Gastrocnemius medialis (tissue), 4 donors: ENCODE results near the gene SMAD2. TPM values are rescaled to one million over a fixed set of nuclear protein-coding genes. Genes with fewer than 3 reads are reported as not detected.

ENCODE experiments used
- ATAC-seq, 2 donors: fragments of 150-250 bp; one replicate each; pipeline ENCODE4 v1.9.1; 2016
- DNase-seq, 2 donors: peaks; one replicate each; pipeline ENCODE4 v3.0.0-alpha.2; 2019
- H3K27ac ChIP-seq, 4 donors: fragments of 200-600 bp; sonication (generic); 1 replicate in 1 of 4; 2 replicates in 3 of 4; pipeline ENCODE4 v1.5.1; 2016 to 2018; ENCODE audit warnings: mild to moderate bottlenecking in 2 of 4, moderate library complexity in 1 of 4
- H3K27me3 ChIP-seq, 3 donors: fragments of 200-600 bp; sonication (generic) in 2 of 3; 1 replicate in 1 of 3; 2 replicates in 2 of 3; pipeline versions ENCODE4 v1.5.1 to v1.6.0; 2016 to 2019; ENCODE audit warnings: mild to moderate bottlenecking in 1 of 3, moderate library complexity in 1 of 3
- H3K36me3 ChIP-seq, 2 donors: fragments of 200-600 bp; sonication (generic) in 1 of 2; one replicate each; pipeline ENCODE4 v1.5.1; 2017 to 2018
- H3K4me1 ChIP-seq, 2 donors: fragments of 200-600 bp; sonication (generic) in 1 of 2; one replicate each; pipeline ENCODE4 v1.5.1; 2016 to 2017; ENCODE audit warnings: mild to moderate bottlenecking in 2 of 2
- H3K4me3 ChIP-seq, 4 donors: fragments of 200-600 bp; sonication (generic) in 3 of 4; 1 replicate in 1 of 4; 2 replicates in 3 of 4; pipeline ENCODE4 v1.5.1; 2016 to 2019; ENCODE audit warnings: mild to moderate bottlenecking in 2 of 4
- H3K9me3 ChIP-seq, 3 donors: fragments of 200-600 bp; sonication (generic) in 2 of 3; 1 replicate in 1 of 3; 2 replicates in 2 of 3; pipeline ENCODE4 v1.5.1; 2016 to 2019
- POLR2A ChIP-seq, 2 donors: fragments of 450-650 bp; IDR thresholded peaks; one replicate each; pipeline ENCODE4 v1.6.1; 2017; ENCODE audit warnings: antibody characterized with exemption in 2 of 2, mild to moderate bottlenecking in 2 of 2, moderate library complexity in 2 of 2
- in situ Hi-C, 4 donors: fragments of 200-750 bp; cut with MboI; loops; one replicate each; pipeline versions ENCODE4 v1.15.0 to v1.8.0; 2017; ENCODE audit warnings: low sequenced_read_pairs in 4 of 4
- intact Hi-C: fragments of 100-400 bp; cut with DNase I; formaldehyde crosslinking; loops from one replicate; pipeline ENCODE4 v1.15.1; 2023; ENCODE audit warnings: low total_unique reads
- total RNA-seq, 4 donors: library from RNA; depleted of rRNA; stranded (reverse); fragments of >200 nt; gene quantifications; one replicate each; pipeline versions ENCODE4 v1.1.0 to v1.2.3, GENCODE V29; 2016
- TF ChIP-seq, protein P1 (sequence below), 5 experiments: fragments of 450-650 bp in 3 of 5; fragments of 200-600 bp in 2 of 5; sonication (generic) in 2 of 5; IDR thresholded peaks in 4 of 5; conservative IDR thresholded peaks in 1 of 5; 1 replicate in 4 of 5; 2 replicates in 1 of 5; pipeline ENCODE4 v1.5.1; 2016 to 2019; ENCODE audit warnings: antibody characterized with exemption in 5 of 5, mild to moderate bottlenecking in 3 of 5, moderate library complexity in 3 of 5

The SMAD2 gene
- total RNA-seq, 4 donors from 2014 or later, result 53.6 to 67.7 (median 61.3) TPM

- DNase-seq (no peak), ATAC-seq (no peak)
- Histone ChIP-seq H3K27me3 (no peaks in the 10 kb centered on the region), H3K4me3 (no peak overlapping the region), H3K36me3 (no peaks in the 10 kb centered on the region), H3K27ac (no peak overlapping the region), H3K9me3 (no peaks in the 10 kb centered on the region), H3K4me1 (peaks cover 58 to 63% of the 10 kb centered on the region in 2 donors)
- in situ Hi-C loops, result no loop called here
- no peak for TF ChIP-seq POLR2A (IDR thresholded peaks at IDR 0.05)
- TF ChIP-seq, protein P1, sequence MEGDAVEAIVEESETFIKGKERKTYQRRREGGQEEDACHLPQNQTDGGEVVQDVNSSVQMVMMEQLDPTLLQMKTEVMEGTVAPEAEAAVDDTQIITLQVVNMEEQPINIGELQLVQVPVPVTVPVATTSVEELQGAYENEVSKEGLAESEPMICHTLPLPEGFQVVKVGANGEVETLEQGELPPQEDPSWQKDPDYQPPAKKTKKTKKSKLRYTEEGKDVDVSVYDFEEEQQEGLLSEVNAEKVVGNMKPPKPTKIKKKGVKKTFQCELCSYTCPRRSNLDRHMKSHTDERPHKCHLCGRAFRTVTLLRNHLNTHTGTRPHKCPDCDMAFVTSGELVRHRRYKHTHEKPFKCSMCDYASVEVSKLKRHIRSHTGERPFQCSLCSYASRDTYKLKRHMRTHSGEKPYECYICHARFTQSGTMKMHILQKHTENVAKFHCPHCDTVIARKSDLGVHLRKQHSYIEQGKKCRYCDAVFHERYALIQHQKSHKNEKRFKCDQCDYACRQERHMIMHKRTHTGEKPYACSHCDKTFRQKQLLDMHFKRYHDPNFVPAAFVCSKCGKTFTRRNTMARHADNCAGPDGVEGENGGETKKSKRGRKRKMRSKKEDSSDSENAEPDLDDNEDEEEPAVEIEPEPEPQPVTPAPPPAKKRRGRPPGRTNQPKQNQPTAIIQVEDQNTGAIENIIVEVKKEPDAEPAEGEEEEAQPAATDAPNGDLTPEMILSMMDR (IDR thresholded peaks at IDR 0.05 in 4 of 5, conservative IDR thresholded peaks at IDR 0.05 in 1 of 5), result no peak
- intact Hi-C loops, result no loop called here
These were observed 4.2 kb downstream of the SMAD2 start for GRCh38 chr18:47926101-47926850.

DNA sequence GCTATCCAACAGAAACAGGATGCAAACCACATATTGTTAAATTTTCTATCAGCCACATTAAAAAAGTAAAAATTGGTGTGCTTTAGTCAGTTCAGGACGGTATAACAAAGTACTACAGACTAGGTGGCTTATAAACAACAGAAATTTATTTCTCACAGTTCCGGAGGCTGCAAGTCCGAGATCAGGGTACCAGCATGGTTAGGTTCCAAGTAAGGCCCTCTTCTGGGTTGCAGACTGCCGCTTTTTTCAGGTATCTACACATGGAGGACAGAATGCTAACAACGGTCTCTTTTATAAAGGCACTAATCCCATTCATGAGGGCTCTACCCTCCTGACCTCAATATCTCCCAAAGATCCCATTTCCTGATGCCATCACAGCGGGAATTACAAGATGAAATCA lies 10.5 kb downstream of the SMAD2 start:
- H3K36me3 ChIP-seq, result no peaks in the 10 kb centered on the region
- DNase-seq (no peak), ATAC-seq (no peak)

GRCh38 chr18:47917923-47918610 lies 12.4 kb downstream of the SMAD2 start:
- no peak overlapping the region for H3K27ac ChIP-seq
- in situ Hi-C loops, result no loop called here
- intact Hi-C loops, result no loop called here
- DNase-seq (no peak), ATAC-seq (no peak)
- H3K36me3 ChIP-seq, result no peaks in the 10 kb centered on the region
- no peaks in the 10 kb centered on the region for H3K27me3 ChIP-seq
- peaks cover 51 to 58% of the 10 kb centered on the region in 2 donors for H3K4me1 ChIP-seq
- no peak for TF ChIP-seq POLR2A (IDR thresholded peaks at IDR 0.05)
- TF ChIP-seq, protein P1 (IDR thresholded peaks at IDR 0.05 in 4 of 5, conservative IDR thresholded peaks at IDR 0.05 in 1 of 5), result no peak
- H3K4me3 ChIP-seq, result no peak overlapping the region
- H3K9me3 ChIP-seq, result no peaks in the 10 kb centered on the region

More for the DNA sequence above, 10.5 kb downstream of the SMAD2 start:
- Histone ChIP-seq H3K4me3 (no peak overlapping the region), H3K27me3 (no peaks in the 10 kb centered on the region), H3K9me3 (no peaks in the 10 kb centered on the region), H3K4me1 (peaks cover 41 to 46% of the 10 kb centered on the region in 2 donors), H3K27ac (no peak overlapping the region)
- TF ChIP-seq POLR2A (IDR thresholded peaks at IDR 0.05), result no peak
- TF ChIP-seq, protein P1 (IDR thresholded peaks at IDR 0.05 in 4 of 5, conservative IDR thresholded peaks at IDR 0.05 in 1 of 5), result no peak
- in situ Hi-C loops, result no loop called here
- intact Hi-C loops, result no loop called here

DNA sequence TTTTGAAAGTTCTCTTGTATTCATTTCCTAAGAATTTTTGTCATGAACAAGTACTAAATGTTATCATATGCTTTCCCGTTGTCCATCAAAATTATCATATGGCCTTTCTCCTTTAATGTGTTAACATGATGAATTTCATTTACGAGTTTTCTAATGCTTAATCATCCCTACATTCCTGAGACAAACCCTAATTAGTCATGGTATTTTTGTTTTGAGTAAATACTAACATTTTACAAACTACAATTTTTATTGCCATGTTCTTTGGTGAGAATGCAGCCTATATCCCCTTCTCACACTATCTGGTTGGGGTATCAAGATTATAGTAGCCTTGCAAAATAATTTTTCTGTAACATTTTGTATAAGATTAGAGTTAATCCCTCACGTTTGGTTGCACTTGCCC lies 14.5 kb downstream of the SMAD2 start:
- Histone ChIP-seq H3K9me3 (no peaks in the 10 kb centered on the region), H3K36me3 (no peaks in the 10 kb centered on the region), H3K4me3 (no peak overlapping the region), H3K27me3 (no peaks in the 10 kb centered on the region), H3K4me1 (peaks cover 51 to 66% of the 10 kb centered on the region in 2 donors), H3K27ac (no peak overlapping the region)
- DNase-seq (no peak), ATAC-seq (no peak)
- TF ChIP-seq POLR2A (IDR thresholded peaks at IDR 0.05), result no peak
- TF ChIP-seq, protein P1 (IDR thresholded peaks at IDR 0.05 in 4 of 5, conservative IDR thresholded peaks at IDR 0.05 in 1 of 5), result no peak
- in situ Hi-C loops (no loop called here), intact Hi-C loops (no loop called here)
